Stimulated activated CD4-positive, alpha-beta T cell treated with anti-CD3 and anti-CD28 coated beads, Interleukin-2, amount 100 ng/mL, for 24 hours (primary cell): ENCODE measurements around the gene CCDC3.

ENCODE experiments used
- DNase-seq, 2 donors: peaks; one replicate each; pipeline ENCODE4 v3.0.0-alpha.2; 2020

The CCDC3 gene

GRCh38 chr10:12919574-12919973, 81.9 kb downstream of the CCDC3 start:
- no peak for DNase-seq

- DNase-seq: no peak
These were observed 84.9 kb downstream of the CCDC3 start for GRCh38 chr10:12916587-12916986.

DNA sequence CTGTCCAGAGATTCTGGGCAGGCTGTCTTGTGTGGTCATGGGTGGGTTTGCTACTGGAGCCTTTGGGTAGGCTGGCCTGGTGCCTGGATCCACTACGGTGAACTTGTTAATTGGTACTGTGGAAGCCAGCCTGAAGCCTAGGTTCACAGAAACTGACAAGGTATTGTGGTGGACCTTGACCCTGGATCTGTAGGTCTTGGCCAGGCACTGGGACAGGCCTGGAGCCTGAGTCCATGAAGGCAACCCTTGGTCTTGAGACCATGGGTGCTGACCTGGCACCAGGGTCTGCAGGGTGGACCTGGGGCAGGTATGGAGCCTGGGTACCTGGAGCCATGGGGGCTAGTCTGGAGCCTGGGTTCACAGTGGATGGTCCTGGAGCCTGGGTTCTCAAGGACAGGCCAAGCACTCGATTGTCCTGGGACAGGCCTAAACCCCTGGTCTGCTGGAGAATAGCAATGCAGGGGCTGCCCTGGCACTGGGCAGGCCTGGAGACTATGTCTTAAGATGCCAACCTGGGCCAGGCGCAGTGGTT, 85.8 kb downstream of the CCDC3 start:
- DNase-seq: no peak

DNA sequence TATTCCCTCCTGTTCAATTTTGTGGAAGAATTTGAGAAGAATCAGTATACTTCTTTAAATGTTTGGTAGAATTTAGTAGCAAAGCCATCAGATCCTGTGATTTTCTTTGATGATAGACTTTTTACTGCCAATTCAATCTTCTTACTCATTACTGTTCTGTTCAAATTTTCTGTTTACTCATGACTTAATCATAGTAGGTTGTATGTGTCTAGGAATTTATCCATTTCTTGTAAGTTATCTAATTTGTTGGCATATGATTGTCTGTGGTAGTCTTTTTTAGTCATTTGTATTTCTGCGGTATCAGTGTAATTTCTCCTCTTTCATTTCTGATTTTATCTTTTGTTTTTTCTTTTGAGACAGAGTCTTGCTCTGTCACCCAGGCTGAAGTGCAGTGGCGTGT, 87.4 kb downstream of the CCDC3 start:
- DNase-seq: no peak

DNA sequence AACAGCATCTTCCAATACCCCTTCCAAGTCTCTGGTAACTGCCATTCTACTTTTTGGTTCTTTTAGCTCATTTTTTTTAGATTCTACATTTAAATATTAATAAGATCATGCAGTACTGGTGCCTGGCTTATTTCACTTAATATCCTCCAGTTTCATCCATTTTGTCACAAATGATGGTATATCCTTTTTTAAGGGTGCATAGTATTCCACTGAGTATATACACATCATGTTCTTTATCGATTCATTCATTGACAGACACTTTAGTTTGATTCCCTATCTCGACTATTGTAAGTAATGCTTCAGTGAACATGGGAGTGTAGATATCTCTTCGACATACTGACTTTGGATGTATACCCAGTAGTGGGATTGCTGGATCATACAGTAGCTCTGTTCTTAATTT, 89.7 kb downstream of the CCDC3 start:
- DNase-seq: no peak

DNA sequence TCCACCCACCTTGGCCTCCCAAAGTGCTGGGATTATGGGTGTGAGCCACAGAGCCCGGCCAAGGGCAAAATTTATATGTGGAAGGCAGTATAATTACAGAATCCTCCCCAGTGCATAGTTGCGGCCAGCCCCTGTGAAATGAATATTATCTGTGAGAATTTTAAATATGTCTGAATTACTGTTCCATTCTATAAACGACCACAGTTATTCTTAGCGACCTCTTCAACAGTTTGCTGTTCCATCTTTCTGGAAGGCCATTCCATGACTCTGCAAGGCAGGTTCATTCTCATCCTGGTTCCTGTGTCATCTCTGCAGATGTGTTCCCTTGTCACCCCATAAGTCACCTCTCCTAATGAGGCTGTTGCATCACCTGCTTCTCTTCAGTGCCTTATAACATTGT, 90.7 kb downstream of the CCDC3 start:
- no peak for DNase-seq

DNA sequence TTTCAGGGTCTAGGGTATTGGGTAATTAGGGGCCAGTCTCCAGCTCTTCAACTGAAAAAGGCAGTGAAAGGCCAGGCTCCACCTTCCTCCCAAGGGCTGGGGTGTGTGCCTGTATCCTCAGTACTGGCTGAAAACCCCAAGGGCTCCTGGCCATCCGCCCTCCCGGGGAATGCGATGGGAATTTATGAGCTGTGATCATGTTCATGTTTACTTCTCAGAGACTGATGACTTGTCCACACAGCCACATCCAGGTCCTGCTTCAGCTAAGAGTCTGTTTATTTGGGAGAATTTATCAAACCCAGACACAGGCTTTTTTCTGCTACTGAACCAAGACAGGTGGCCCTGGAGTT, 91.7 kb downstream of the CCDC3 start:
- DNase-seq: no peak

GRCh38 chr10:12909182-12909835, 92.2 kb downstream of the CCDC3 start:
- no peak for DNase-seq

DNA sequence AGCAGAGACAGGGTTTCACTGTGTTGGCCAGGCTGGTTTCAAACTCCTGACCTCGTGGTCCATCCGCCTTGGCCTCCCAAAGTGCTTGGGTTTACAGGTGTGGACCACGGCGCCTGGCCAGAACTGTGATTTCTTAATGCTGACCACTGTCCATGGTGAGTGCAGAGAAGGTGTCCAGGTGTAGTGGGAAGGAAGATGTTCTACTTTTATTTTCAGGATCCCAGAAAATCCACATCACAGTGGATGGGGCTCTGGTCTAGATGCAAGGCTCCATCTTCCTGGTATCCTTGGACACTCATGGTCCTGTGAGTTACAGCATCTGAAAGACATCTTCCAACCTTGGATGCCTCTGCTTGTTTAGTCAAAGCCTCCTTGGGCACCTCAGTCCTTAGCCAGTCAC, 92.7 kb downstream of the CCDC3 start:
- no peak for DNase-seq

DNA sequence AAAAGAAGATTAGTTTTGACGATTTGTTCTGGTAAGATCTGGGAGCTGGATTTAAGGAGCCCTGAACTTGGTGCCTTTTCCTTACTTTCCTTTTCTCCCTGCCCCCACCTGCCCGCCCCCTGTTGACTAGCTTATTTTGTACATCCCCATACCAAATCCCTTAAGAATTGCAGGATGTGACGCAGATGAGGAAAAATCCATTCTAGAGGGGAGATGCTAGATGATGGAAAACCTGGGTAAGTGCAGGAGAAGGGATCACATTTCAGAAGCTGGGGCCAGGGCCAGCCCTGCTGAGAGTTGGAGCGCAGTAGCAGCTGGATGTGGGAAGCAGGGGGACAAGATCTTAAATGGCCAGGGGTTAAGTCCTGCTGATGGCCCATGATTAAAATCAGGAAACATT, 93.9 kb downstream of the CCDC3 start:
- no peak for DNase-seq

DNA sequence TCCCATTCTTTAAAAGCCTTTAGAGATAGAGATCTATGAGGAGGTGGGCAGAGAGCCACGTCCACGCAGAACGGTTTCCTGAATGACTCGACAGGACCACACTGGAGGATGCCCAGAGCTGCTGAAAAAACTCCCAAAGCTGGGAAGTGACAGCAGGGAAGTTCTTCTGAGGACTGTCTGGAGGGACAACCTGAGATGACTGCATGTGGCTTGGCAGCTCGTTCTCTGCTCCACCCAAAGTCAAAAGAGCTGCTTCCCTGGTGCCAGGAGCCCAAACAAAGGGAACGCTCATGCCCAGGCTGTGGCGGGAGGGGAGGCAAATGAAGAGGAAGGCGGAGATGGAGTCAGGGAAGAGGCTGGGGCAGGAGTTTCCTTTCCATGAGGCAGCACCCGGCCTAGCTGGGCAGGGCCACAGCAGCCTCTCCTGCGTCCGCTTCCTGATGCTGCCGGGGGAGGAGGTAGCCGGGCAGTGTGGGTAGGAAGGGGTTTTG, 95.4 kb downstream of the CCDC3 start:
- DNase-seq: no peak

DNA sequence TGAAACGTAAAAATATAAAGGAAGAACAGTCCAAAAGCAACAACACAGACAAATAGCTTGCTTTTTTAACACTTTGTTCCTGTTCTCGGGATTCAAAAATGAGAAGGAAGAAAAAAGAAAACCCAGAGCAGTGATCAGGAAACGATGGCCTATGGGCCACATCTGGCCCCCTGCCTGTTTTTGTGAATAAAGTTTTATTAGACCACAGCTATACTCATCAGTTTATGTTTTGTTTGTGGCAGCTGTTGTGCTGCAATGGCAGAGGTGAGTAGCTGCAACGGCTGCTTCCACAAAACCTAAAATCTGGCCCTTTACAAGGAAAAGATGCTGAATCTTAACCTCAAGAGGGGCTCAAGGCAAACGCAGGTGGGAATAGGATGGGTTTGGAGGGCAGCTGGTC, 96.4 kb downstream of the CCDC3 start:
- DNase-seq: no peak

- DNase-seq: no peak
These were observed 98.6 kb downstream of the CCDC3 start for GRCh38 chr10:12902851-12903358.

- peak; percentile 54 to 59 for DNase-seq
These were observed 99.4 kb downstream of the CCDC3 start for GRCh38 chr10:12902135-12902572.

GRCh38 chr10:12899546-12899945, 102.0 kb downstream of the CCDC3 start:
- no peak for DNase-seq

DNA sequence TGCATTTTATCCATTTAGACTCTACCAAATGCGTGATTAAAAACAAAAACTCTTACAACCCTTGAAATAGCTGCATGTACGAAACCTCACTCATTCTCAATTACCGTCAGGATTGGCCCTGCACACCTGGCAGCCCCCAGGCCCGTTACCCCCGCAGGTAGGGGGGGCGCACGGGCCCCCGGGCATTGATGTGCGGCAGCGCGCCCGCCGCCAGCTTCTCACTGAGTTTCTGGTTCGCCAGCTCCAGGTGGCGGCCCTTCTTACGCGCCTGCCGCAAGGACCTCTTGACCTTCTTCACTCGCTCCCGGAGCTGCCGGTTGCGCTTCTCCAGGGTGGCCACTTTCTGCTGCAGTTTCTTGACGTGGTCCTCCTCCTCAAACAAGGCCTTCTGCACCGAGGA, 103.2 kb downstream of the CCDC3 start:
- no peak for DNase-seq

GRCh38 chr10:12897278-12897677, 104.2 kb downstream of the CCDC3 start:
- no peak for DNase-seq

GRCh38 chr10:12896251-12896650, 105.3 kb downstream of the CCDC3 start:
- DNase-seq: no peak

DNA sequence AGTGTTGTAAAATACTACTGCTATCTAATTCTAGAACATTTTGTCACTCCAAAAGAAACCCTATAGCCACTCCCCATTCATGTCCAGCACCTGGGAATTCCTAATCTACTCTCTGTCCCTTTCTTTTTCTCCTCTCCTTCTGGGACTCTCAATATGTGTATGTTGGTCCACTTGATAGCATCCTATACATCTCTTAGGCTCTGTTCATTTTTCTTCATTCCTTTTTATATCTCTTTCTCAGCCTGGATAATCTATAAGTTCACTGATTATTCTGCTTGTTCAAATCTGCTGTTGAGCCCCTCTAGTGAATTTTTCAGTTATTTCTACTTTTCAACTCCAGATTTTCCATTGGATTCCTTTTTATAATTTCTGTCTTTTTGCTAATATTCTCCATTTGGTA, 108.6 kb downstream of the CCDC3 start:
- no peak for DNase-seq

GRCh38 chr10:12890958-12891357, 110.6 kb downstream of the CCDC3 start:
- DNase-seq: no peak

- no peak for DNase-seq
These were observed 113.0 kb downstream of the CCDC3 start for GRCh38 chr10:12888470-12888869.

DNA sequence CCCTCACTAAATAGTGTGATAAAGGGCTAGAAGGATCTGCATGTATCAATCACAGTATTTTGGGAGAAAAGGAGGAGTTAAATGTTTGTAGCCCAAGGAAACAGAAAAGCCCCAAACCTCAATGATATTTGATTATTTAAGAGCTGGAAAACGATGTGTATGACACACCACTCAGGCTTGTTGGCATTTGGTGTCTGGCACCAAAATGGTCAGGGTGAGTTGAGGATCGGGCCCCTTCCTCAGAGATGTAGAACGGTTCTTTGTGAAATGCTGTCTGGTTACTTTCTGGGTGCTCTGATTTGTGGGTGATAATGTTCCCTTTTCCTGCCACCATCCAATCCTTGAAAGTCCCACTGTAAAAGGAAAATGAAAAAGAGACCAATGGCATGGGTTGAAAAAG, 113.7 kb downstream of the CCDC3 start:
- DNase-seq: no peak

GRCh38 chr10:12884851-12885250, 116.7 kb downstream of the CCDC3 start:
- no peak for DNase-seq

- DNase-seq: no peak
These were observed 121.1 kb downstream of the CCDC3 start for GRCh38 chr10:12880423-12880822.

GRCh38 chr10:12877150-12877549, 124.4 kb downstream of the CCDC3 start:
- no peak for DNase-seq
